ENCODE data around the gene RNU1-3.
"Not testable (repeated sequence)": the region's sequence is repeated elsewhere in the genome, so short reads cannot be mapped to it uniquely, and the experiment has no call there.

DNA sequence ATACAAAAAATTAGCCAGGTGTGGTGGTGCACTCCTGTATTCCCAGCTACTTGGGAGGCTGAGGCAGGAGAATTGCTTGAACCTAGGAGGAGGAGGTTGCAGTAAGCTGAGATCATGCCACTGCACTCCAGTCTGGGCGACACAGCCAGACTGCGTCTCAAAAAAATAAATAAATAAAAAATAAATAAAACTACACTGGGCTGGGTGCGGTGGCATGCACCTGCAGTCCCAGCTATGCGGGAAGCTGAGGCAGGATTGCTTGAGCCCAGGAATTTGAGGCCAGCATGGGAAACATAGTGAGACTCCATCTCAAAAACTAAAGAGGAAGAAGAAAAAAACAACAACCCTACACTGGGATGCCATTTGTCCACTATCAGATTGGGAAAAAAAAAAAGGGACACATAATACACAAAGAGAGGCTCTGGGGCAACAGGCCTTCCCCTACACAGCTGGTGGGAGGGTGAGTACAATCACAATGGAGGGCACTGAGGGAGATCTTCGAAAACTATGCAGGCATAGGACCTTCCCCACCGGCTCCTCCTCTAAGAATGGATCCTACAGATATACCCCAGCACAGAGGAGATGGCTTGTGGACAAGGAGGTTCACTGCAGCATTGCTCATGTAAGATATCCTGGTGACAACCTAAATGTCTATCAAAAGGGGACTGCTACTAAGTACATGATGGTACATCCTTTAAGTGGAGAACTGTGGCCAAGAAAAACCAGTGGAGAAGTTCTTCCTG lies 33.0 kb downstream of the RNU1-3 start:
- not testable (repeated sequence) for TF ChIP-seq POLR2AphosphoS5, POLR2A, SPI1 (IDR thresholded peaks at IDR 0.05; ENCODE audit: low read depth, low read length)
